PC-3 (cell line): ENCODE data around the gene PRLR. TPM values are rescaled to one million over a fixed set of nuclear protein-coding genes. Genes with fewer than 3 reads are reported as not detected.

ENCODE experiments used
- ATAC-seq: fragments of 200-7000 bp; cut with Tn5 transposase; 2 replicates; pipeline ENCODE4 v1.9.1; 2020; ENCODE audit warnings: mild to moderate bottlenecking, moderate library complexity
- BruUV-seq: library from RNA; stranded (reverse); fragments of 400-500 nt; replicated peaks from 2 replicates; lab custom pipeline; 2021; lab: Mats Ljungman, UMichigan
- CTCF ChIA-PET: fragments of 300-600 bp; sonication (Branson Sonifier 250); formaldehyde crosslinking; loops from one replicate; lab custom pipeline; 2022; ENCODE audit warnings: antibody characterized with exemption; lab: Charles Lee
- POLR2A ChIA-PET: fragments of 300-600 bp; sonication (Branson Sonifier 250); formaldehyde crosslinking; loops from one replicate; lab custom pipeline; 2022; ENCODE audit warnings: antibody characterized with exemption; ENCODE audit not compliant: unreplicated experiment; lab: Charles Lee
- DNase-seq: peaks from one replicate; pipeline ENCODE4 v3.0.0-alpha.2; 2015
- H2AFZ ChIP-seq: fragments of 300-600 bp; sonication (generic); 2 replicates; pipeline ENCODE4 v1.6.0; 2016; ENCODE audit warnings: antibody characterized with exemption, low read length
- H3F3A ChIP-seq: fragments of 300-600 bp; sonication (generic); one replicate; pipeline ENCODE4 v1.6.0; 2017; ENCODE audit warnings: antibody characterized with exemption, low read length, control low read depth, mild to moderate bottlenecking; ENCODE audit not compliant: unreplicated experiment
- H3K27ac ChIP-seq: fragments of 300-600 bp; sonication (generic); 2 replicates; pipeline ENCODE4 v1.5.1; 2016; ENCODE audit warnings: mild to moderate bottlenecking, low read length
- H3K27me3 ChIP-seq: fragments of 300-600 bp; sonication (generic); 2 replicates; pipeline ENCODE4 v1.6.1; 2016; ENCODE audit warnings: low read length, mixed read lengths
- H3K36me3 ChIP-seq: fragments of 300-600 bp; sonication (generic); 2 replicates; pipeline ENCODE4 v1.6.1; 2016; ENCODE audit warnings: low read depth, mixed run types, low read length, mixed read lengths
- H3K4me1 ChIP-seq: fragments of 300-600 bp; sonication (generic); 2 replicates; pipeline ENCODE4 v1.5.1; 2016; ENCODE audit warnings: low read length; ENCODE audit not compliant: insufficient read depth
- H3K4me2 ChIP-seq: fragments of 300-600 bp; sonication (generic); 2 replicates; pipeline ENCODE4 v1.6.0; 2016; ENCODE audit warnings: low read length
- H3K4me3 ChIP-seq: fragments of 300-600 bp; sonication (generic); 2 replicates; pipeline ENCODE4 v1.5.1; 2016; ENCODE audit warnings: mild to moderate bottlenecking, low read length, mixed read lengths
- H3K79me2 ChIP-seq: fragments of 300-600 bp; sonication (generic); 2 replicates; pipeline ENCODE4 v1.6.1; 2017; ENCODE audit warnings: low read length, mixed read lengths
- H3K9ac ChIP-seq: fragments of 300-600 bp; sonication (generic); 2 replicates; pipeline ENCODE4 v1.6.0; 2016; ENCODE audit warnings: mild to moderate bottlenecking, low read length
- H3K9me2 ChIP-seq: fragments of 300-600 bp; sonication (generic); replicated peaks from 2 replicates; pipeline ENCODE4 v1.6.1; 2016; ENCODE audit warnings: mixed run types, low read length, mixed read lengths
- H3K9me3 ChIP-seq: fragments of 300-600 bp; sonication (generic); 2 replicates; pipeline ENCODE4 v1.6.1; 2016; ENCODE audit warnings: low read length, mixed read lengths
- H4K20me1 ChIP-seq: fragments of 300-600 bp; sonication (generic); 2 replicates; pipeline ENCODE4 v1.6.1; 2016; ENCODE audit warnings: low read length, mixed read lengths
- EZH2 ChIP-seq: fragments of 300-600 bp; sonication (generic); IDR thresholded peaks from one replicate; pipeline ENCODE4 v1.6.1; 2017; ENCODE audit warnings: antibody characterized with exemption, mild to moderate bottlenecking, low read length; ENCODE audit not compliant: unreplicated experiment
- EZH2phosphoT487 ChIP-seq: fragments of 300-600 bp; sonication (generic); IDR thresholded peaks from 2 replicates; pipeline ENCODE4 v1.6.1; 2018; ENCODE audit warnings: mild to moderate bottlenecking, antibody characterized with exemption, low read length, borderline replicate concordance
- intact Hi-C: fragments of 100-400 bp; cut with micrococcal nuclease; formaldehyde crosslinking; loops from 2 replicates; pipeline ENCODE4 v1.9.0; 2023
- total RNA-seq: library from RNA; depleted of rRNA; stranded (reverse); fragments of >200 nt; gene quantifications from 2 replicates; pipeline ENCODE4 v1.2.3, GENCODE V29; 2014
- TF ChIP-seq, protein P1 (sequence below): fragments of 300-600 bp; sonication (generic); conservative IDR thresholded peaks from 2 replicates; pipeline ENCODE4 v1.5.1; 2017; ENCODE audit warnings: antibody characterized with exemption, low read depth, mild to moderate bottlenecking, low read length

PRLR gene
- total RNA-seq, 1 experiment from 2014 or later = 0.29 TPM

DNA sequence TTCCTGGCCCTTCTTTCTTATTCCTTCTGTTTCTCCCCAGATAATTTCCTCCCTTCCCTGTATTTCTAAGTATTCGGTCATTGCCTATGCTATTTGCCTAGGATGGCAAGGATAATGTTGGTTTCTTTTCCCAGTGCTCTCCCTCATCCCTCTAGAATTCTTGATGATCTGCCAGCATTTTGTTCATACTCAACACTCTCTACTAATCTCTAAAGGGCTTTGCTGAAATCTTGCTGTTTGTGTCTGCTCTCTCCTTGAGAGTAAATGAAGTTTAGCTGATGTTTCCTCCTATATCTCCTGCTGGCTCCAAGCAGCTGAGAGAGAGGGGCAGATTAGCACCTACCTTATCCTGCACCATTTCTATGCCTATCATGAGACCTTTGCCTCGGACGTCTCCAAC is 220.6 kb downstream of the PRLR start:
- POLR2A ChIA-PET = no interaction called here
- ATAC-seq (no peak), DNase-seq (no peak)
- TF ChIP-seq, protein P1, sequence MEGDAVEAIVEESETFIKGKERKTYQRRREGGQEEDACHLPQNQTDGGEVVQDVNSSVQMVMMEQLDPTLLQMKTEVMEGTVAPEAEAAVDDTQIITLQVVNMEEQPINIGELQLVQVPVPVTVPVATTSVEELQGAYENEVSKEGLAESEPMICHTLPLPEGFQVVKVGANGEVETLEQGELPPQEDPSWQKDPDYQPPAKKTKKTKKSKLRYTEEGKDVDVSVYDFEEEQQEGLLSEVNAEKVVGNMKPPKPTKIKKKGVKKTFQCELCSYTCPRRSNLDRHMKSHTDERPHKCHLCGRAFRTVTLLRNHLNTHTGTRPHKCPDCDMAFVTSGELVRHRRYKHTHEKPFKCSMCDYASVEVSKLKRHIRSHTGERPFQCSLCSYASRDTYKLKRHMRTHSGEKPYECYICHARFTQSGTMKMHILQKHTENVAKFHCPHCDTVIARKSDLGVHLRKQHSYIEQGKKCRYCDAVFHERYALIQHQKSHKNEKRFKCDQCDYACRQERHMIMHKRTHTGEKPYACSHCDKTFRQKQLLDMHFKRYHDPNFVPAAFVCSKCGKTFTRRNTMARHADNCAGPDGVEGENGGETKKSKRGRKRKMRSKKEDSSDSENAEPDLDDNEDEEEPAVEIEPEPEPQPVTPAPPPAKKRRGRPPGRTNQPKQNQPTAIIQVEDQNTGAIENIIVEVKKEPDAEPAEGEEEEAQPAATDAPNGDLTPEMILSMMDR = no peak
- TF ChIP-seq EZH2 (no peak), EZH2phosphoT487 (no peak)
- Histone ChIP-seq H3K9me2 (no peaks in the 10 kb centered on the region), H3K9ac (no peak overlapping the region), H3K27me3 (peaks cover 7% of the 10 kb centered on the region; the same call in 1 of the 2 replicates), H4K20me1 (no peaks in the 10 kb centered on the region), H3K4me1 (no peaks in the 10 kb centered on the region), H3K79me2 (no peaks in the 10 kb centered on the region), H3F3A (no peaks in the 10 kb centered on the region), H3K4me3 (no peak overlapping the region), H3K27ac (no peak overlapping the region), H3K4me2 (no peak overlapping the region), H3K9me3 (no peaks in the 10 kb centered on the region), H3K36me3 (no peaks in the 10 kb centered on the region), H2AFZ (no peak overlapping the region)
- CTCF ChIA-PET = no interaction called here
- intact Hi-C loops = no loop called here
- BruUV-seq = no TSS peak

GRCh38 chr5:35009019-35009418 is 221.3 kb downstream of the PRLR start:
- intact Hi-C loops = no loop called here

GRCh38 chr5:35004771-35005170 is 225.5 kb downstream of the PRLR start:
- no peak for ATAC-seq
- ChIA-PET POLR2A (no interaction called here), CTCF (no interaction called here)
- Histone ChIP-seq H3K9me3 (no peaks in the 10 kb centered on the region), H3K27me3 (peaks cover 4% of the 10 kb centered on the region; the same call in 1 of the 2 replicates), H3K9ac (no peak overlapping the region), H3K4me2 (no peak overlapping the region), H3K9me2 (no peaks in the 10 kb centered on the region), H4K20me1 (no peaks in the 10 kb centered on the region), H2AFZ (no peak overlapping the region), H3K4me1 (no peaks in the 10 kb centered on the region), H3K4me3 (no peak overlapping the region), H3K79me2 (no peaks in the 10 kb centered on the region), H3F3A (no peaks in the 10 kb centered on the region), H3K27ac (no peak overlapping the region), H3K36me3 (no peaks in the 10 kb centered on the region)
- no peak for DNase-seq
- BruUV-seq = no TSS peak
- no peak for TF ChIP-seq EZH2phosphoT487
- TF ChIP-seq, protein P1 = no peak
- intact Hi-C loops = loop anchor here (5.0 kb wide), 1 partner anchor 517 kb away; no protein-coding TSS in a partner anchor

More at GRCh38 chr5:35009019-35009418, 221.3 kb downstream of the PRLR start:
- H3K79me2 ChIP-seq = no peaks in the 10 kb centered on the region
- H3K27ac ChIP-seq = no peak overlapping the region
- no peaks in the 10 kb centered on the region for H3K4me1 ChIP-seq
- no TSS peak for BruUV-seq
- H2AFZ ChIP-seq = no peak overlapping the region
- H3K27me3 ChIP-seq = 0 out of 2 replicates have a peak, but pooled peaks cover 4% of the 10 kb centered on the region
- no peak overlapping the region for H3K9ac ChIP-seq
- no peaks in the 10 kb centered on the region for H3K9me3 ChIP-seq
- H3K4me2 ChIP-seq = no peak overlapping the region
- TF ChIP-seq EZH2phosphoT487 (no peak), EZH2 (no peak)
- ChIA-PET POLR2A (no interaction called here), CTCF (no interaction called here)
- H3K4me3 ChIP-seq = no peak overlapping the region
- no peaks in the 10 kb centered on the region for H3K9me2 ChIP-seq
- no peaks in the 10 kb centered on the region for H4K20me1 ChIP-seq
- ATAC-seq = no peak
- no peaks in the 10 kb centered on the region for H3F3A ChIP-seq
- no peak for DNase-seq
- no peaks in the 10 kb centered on the region for H3K36me3 ChIP-seq
